ENCODE measurements around the gene CRACDL.
"Not testable (repeated sequence)": the region's sequence is repeated elsewhere in the genome, so short reads cannot be mapped to it uniquely, and the experiment has no call there.

Gene CRACDL

DNA sequence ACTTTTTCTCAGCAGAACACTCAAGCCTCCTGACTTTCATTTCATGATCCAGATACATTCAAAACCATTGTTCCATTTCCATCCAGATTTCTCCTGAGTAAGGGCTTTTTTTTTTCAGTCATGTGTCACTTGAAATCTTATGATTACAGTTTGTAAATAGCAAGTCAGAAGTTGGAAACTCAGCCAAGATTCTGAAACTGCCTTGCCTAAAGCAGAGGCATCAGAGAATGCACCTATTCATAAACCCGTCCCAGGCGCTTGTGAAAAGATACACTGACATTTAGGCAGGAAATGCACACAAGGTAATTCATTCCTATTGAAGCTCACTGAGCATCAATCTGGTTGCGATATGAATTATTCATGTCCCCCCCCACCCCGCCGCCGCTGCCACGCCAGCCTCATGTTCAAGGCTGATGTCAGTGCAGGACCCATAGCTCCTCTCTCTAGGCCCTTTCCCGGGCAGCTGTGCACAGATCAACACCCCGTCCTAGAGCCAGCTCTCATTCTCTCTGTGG lies 174.7 kb downstream of the CRACDL start:
- H3K9ac ChIP-seq (ENCODE audit: low read depth in 1 of 2, low read length in 2 of 2): no peak overlapping the region
- H3K27ac ChIP-seq (ENCODE audit: low read depth, low read length): no peak overlapping the region
- H3K36me3 ChIP-seq (ENCODE audit: control insufficient read depth in 1 of 2, insufficient read depth in 2 of 2, low read length in 2 of 2): no peaks in the 10 kb centered on the region
- H3K9me3 ChIP-seq (ENCODE audit: control insufficient read depth in 1 of 2, low read length in 2 of 2): no peaks in the 10 kb centered on the region
- H3K4me1 ChIP-seq (ENCODE audit: control insufficient read depth in 1 of 2, insufficient read depth in 2 of 2, low read length in 2 of 2): peaks cover 19 to 23% of the 10 kb centered on the region in 2 donors
- H3K27me3 ChIP-seq (ENCODE audit: control insufficient read depth in 1 of 2, insufficient read depth in 2 of 2, low read length in 2 of 2): no peaks in the 10 kb centered on the region
- H3K4me3 ChIP-seq (ENCODE audit: low read depth in 1 of 2, low read length in 2 of 2): no peak overlapping the region

DNA sequence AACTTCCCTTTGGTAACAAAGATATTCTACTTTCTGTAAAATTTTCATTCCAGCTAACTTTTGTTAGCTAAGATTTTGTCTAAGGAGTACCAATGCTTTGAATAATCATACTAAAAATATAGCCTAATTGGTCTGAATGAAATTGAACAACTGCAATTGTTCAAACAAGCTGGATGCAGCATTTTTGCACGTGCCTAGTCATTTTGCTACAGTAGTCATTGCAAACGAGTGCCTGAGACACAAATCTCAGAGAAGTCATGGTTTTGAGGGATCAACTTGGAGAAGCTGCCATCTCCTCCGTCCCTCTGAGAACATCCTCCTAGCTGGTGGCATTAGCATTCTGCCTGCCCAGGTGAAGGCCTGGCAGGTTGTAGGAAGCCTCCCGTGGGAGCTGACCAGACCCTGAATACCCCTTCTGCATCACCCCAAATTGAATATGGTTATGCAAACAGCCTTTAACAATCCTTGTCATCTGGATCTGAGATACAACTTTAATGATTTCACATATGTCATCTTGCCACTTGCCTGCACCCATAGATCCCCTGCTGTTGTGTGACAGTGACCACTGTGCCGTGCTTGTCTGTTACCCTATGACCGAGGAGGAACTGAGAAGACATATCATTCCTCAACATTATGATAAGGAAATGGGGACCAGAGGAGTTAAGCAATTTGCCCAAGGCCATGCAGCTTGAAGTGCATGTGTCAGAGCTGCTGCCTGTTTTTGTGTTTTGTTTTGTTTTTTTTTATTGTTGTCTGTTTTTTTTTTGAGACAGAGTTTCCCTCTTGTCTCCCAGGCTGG lies 176.0 kb downstream of the CRACDL start:
- Histone ChIP-seq H3K9ac (ENCODE audit: low read depth in 1 of 2, low read length in 2 of 2) (no peak overlapping the region), H3K27ac (ENCODE audit: low read depth, low read length) (no peak overlapping the region), H3K4me1 (ENCODE audit: control insufficient read depth in 1 of 2, insufficient read depth in 2 of 2, low read length in 2 of 2) (peaks cover 14 to 15% of the 10 kb centered on the region in 2 donors), H3K27me3 (ENCODE audit: control insufficient read depth in 1 of 2, insufficient read depth in 2 of 2, low read length in 2 of 2) (no peaks in the 10 kb centered on the region), H3K36me3 (ENCODE audit: control insufficient read depth in 1 of 2, insufficient read depth in 2 of 2, low read length in 2 of 2) (no peaks in the 10 kb centered on the region), H3K9me3 (ENCODE audit: control insufficient read depth in 1 of 2, low read length in 2 of 2) (no peaks in the 10 kb centered on the region), H3K4me3 (ENCODE audit: low read depth in 1 of 2, low read length in 2 of 2) (no peak overlapping the region)

DNA sequence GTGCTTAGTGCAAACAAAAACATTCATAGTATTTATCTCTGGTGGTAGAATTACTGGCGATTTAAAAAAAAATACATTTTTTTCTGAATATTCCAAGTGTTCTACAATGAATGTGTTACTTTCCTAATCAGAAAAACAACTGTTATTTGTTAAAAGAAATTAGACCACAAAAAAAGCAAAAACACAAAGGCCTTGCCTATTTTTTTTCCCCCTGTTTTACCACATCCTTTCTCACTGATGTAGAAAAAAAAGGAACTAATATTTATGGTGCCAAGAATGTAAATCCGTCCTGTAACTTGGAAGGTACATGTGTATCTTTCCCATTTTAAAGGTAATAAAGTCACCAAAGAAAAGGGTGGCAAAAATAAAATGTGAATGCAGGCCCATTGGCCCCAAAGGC lies 176.7 kb downstream of the CRACDL start:
- Histone ChIP-seq H3K36me3 (ENCODE audit: control insufficient read depth in 1 of 2, insufficient read depth in 2 of 2, low read length in 2 of 2) (no peaks in the 10 kb centered on the region), H3K9me3 (ENCODE audit: control insufficient read depth in 1 of 2, low read length in 2 of 2) (no peaks in the 10 kb centered on the region), H3K4me3 (ENCODE audit: low read depth in 1 of 2, low read length in 2 of 2) (no peak overlapping the region), H3K27ac (ENCODE audit: low read depth, low read length) (no peak overlapping the region), H3K9ac (ENCODE audit: low read depth in 1 of 2, low read length in 2 of 2) (no peak overlapping the region), H3K4me1 (ENCODE audit: control insufficient read depth in 1 of 2, insufficient read depth in 2 of 2, low read length in 2 of 2) (peaks cover 14 to 15% of the 10 kb centered on the region in 2 donors), H3K27me3 (ENCODE audit: control insufficient read depth in 1 of 2, insufficient read depth in 2 of 2, low read length in 2 of 2) (no peaks in the 10 kb centered on the region)

DNA sequence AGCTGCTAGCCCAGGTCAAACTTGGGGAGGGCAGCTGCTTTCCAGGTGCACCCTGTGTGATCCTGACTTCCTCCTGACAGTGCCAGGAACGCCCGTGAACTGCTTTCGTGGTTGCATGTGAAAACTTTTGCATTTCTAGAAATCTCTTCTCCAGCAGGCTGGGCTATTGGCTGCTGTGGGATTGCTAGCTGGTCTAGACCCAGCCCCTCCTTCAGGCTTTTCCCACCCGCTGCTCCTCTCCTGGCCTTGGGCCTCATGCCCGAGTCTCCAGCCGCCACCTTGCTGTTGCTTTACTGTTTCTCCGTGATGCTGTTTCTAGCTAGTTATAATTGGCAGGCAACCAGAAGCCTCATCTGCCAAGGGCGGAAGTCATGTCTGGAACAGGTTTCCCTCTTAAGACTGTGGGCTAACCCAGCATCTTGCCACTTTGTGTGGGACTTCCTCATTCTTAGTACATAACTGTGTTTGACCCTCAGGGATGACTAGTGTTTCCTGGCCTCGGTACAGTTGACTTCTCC lies 178.1 kb downstream of the CRACDL start:
- peak overlapping the region; percentile 18 to 53 for H3K4me3 ChIP-seq (ENCODE audit: low read depth in 1 of 2, low read length in 2 of 2)

DNA sequence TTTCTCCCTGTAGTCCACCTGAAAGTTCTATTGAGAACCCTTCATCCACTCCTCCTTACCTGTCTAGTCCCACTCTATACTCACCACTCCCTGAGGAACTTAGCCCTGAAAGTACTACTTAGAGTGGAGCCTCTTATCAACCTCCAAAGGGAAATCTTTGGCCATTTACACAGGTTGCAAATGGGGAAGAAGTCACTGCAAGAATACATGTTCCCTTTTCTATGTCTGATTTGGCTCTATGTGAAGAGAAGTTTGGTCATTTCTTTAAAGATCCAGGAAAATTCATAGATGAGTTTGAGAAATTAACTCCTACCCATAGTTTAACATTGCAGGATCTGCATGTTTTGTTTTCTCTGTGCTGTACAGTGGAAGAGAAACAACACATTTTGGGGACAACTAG lies 182.2 kb downstream of the CRACDL start:
- H3K9me3 ChIP-seq (ENCODE audit: control insufficient read depth in 1 of 2, low read length in 2 of 2): no peaks in the 10 kb centered on the region
- H3K36me3 ChIP-seq (ENCODE audit: control insufficient read depth in 1 of 2, insufficient read depth in 2 of 2, low read length in 2 of 2): no peaks in the 10 kb centered on the region
- H3K27ac ChIP-seq (ENCODE audit: low read depth, low read length): no peak overlapping the region
- no peak overlapping the region for H3K9ac ChIP-seq (ENCODE audit: low read depth in 1 of 2, low read length in 2 of 2)
- peaks cover 15% of the 10 kb centered on the region in 2 donors for H3K4me1 ChIP-seq (ENCODE audit: control insufficient read depth in 1 of 2, insufficient read depth in 2 of 2, low read length in 2 of 2)
- no peak overlapping the region for H3K4me3 ChIP-seq (ENCODE audit: low read depth in 1 of 2, low read length in 2 of 2)
- no peaks in the 10 kb centered on the region for H3K27me3 ChIP-seq (ENCODE audit: control insufficient read depth in 1 of 2, insufficient read depth in 2 of 2, low read length in 2 of 2)

More for the DNA sequence above, 178.1 kb downstream of the CRACDL start:
- H3K27ac ChIP-seq (ENCODE audit: low read depth, low read length): no peak overlapping the region
- H3K9ac ChIP-seq (ENCODE audit: low read depth in 1 of 2, low read length in 2 of 2): peak overlapping the region in 1 of 2 donors; percentile 28
- H3K27me3 ChIP-seq (ENCODE audit: control insufficient read depth in 1 of 2, insufficient read depth in 2 of 2, low read length in 2 of 2): no peaks in the 10 kb centered on the region
- no peaks in the 10 kb centered on the region for H3K36me3 ChIP-seq (ENCODE audit: control insufficient read depth in 1 of 2, insufficient read depth in 2 of 2, low read length in 2 of 2)
- peaks cover 14 to 15% of the 10 kb centered on the region in 2 donors for H3K4me1 ChIP-seq (ENCODE audit: control insufficient read depth in 1 of 2, insufficient read depth in 2 of 2, low read length in 2 of 2)
- no peaks in the 10 kb centered on the region for H3K9me3 ChIP-seq (ENCODE audit: control insufficient read depth in 1 of 2, low read length in 2 of 2)

DNA sequence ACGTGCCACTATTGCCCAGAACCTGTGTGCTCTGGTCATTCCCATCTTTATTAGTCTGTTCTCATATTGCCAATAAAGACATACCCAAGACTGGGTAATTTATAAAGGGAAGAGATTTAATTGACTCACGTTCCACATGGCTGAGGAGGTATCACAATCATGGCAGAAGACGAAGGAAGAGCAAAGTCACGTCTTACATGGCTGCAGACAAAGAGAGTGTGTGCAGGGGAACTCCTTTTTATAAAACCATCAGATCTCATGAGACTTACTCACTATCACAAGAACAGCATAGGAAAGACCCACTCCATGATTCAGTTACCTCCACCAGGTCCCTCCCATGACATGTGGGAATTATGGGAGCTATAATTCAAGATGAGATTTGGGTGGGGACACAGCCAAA lies 183.3 kb downstream of the CRACDL start:
- H3K27ac ChIP-seq (ENCODE audit: low read depth, low read length); H3K36me3 ChIP-seq (ENCODE audit: control insufficient read depth in 1 of 2, insufficient read depth in 2 of 2, low read length in 2 of 2); H3K27me3 ChIP-seq (ENCODE audit: control insufficient read depth in 1 of 2, insufficient read depth in 2 of 2, low read length in 2 of 2); H3K9ac ChIP-seq (ENCODE audit: low read depth in 1 of 2, low read length in 2 of 2); H3K9me3 ChIP-seq (ENCODE audit: control insufficient read depth in 1 of 2, low read length in 2 of 2); H3K4me3 ChIP-seq (ENCODE audit: low read depth in 1 of 2, low read length in 2 of 2): not testable (repeated sequence)
- H3K4me1 ChIP-seq (ENCODE audit: control insufficient read depth in 1 of 2, insufficient read depth in 2 of 2, low read length in 2 of 2): peaks cover 6 to 11% of the 10 kb centered on the region in 2 donors

DNA sequence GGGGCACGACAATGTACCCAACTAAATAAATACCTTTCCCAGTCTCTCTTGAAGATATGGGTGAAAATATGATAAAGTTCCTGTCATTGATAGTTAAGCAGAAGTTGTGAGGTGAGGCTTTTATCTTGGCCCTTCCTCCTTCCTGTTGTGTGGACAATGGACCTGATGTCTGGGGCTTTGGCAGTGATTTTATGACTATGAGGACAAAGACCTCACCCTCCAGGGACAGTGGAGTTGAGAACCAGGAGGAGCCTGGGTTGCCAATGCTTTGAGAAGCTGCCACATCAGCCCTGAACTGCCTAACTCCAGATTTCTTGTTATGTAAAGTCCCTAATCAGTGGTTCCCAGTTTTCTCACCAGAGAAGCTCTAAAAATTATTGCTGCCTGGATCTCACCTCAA lies 184.3 kb downstream of the CRACDL start:
- Histone ChIP-seq H3K4me1 (ENCODE audit: control insufficient read depth in 1 of 2, insufficient read depth in 2 of 2, low read length in 2 of 2) (peaks cover 0 to 3% of the 10 kb centered on the region in 2 donors), H3K4me3 (ENCODE audit: low read depth in 1 of 2, low read length in 2 of 2) (no peak overlapping the region), H3K9ac (ENCODE audit: low read depth in 1 of 2, low read length in 2 of 2) (no peak overlapping the region), H3K36me3 (ENCODE audit: control insufficient read depth in 1 of 2, insufficient read depth in 2 of 2, low read length in 2 of 2) (no peaks in the 10 kb centered on the region), H3K9me3 (ENCODE audit: control insufficient read depth in 1 of 2, low read length in 2 of 2) (no peaks in the 10 kb centered on the region), H3K27me3 (ENCODE audit: control insufficient read depth in 1 of 2, insufficient read depth in 2 of 2, low read length in 2 of 2) (no peaks in the 10 kb centered on the region), H3K27ac (ENCODE audit: low read depth, low read length) (no peak overlapping the region)

DNA sequence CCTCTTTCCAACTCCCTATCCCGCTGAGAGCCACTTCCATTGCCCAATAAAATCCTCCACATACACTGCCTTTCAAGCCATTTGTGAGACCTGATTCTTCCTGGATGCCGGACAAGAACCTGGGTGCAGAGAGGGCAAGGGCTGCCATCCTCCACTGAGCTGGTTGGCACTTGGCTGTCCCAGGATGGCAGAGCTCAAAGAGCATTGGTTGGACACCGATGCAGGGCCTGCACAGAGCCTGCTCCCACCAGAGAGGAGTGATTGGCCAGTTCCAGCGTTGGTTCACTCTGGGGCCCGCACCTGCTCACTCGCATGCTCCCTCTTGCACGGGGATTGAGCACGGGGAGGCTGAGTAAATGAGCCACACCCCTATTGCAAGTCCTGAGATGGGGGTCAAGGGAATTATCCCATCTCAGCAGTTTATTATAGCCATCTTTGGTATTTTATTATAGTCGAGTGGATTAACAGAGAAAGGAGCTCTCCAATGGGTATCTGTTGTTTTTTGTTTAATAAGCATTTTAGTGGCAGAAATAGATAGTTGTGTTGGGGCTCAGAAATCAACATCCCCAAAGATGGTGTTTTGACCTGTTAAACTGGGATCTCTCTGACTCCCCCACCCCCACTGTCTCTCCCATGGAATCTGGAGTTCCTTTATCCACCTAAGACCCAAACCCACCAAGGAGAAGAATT lies 185.3 kb downstream of the CRACDL start:
- Histone ChIP-seq H3K36me3 (ENCODE audit: control insufficient read depth in 1 of 2, insufficient read depth in 2 of 2, low read length in 2 of 2) (no peaks in the 10 kb centered on the region), H3K9me3 (ENCODE audit: control insufficient read depth in 1 of 2, low read length in 2 of 2) (no peaks in the 10 kb centered on the region), H3K27me3 (ENCODE audit: control insufficient read depth in 1 of 2, insufficient read depth in 2 of 2, low read length in 2 of 2) (no peaks in the 10 kb centered on the region), H3K9ac (ENCODE audit: low read depth in 1 of 2, low read length in 2 of 2) (no peak overlapping the region), H3K4me3 (ENCODE audit: low read depth in 1 of 2, low read length in 2 of 2) (no peak overlapping the region), H3K4me1 (ENCODE audit: control insufficient read depth in 1 of 2, insufficient read depth in 2 of 2, low read length in 2 of 2) (peaks cover 0 to 3% of the 10 kb centered on the region in 2 donors), H3K27ac (ENCODE audit: low read depth, low read length) (no peak overlapping the region)

DNA sequence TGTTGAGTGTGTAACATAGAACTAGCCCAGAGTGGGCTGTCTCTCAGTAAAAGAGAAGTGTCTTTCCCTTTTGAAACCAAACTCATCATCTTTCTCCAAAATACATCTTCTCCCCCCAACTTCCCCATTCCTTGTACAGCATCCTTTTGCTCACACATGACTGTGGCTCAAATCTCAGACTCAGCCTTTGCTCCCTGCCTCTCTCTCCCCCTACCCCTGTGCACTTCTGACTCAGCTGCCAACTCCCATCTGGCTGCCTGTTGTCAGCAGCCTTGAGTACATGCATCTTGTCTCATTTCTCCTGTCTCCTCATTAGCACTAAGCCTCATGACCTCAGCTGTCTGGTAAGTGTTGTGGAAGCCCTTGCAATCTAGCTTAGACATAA lies 187.0 kb downstream of the CRACDL start:
- Histone ChIP-seq H3K9ac (ENCODE audit: low read depth in 1 of 2, low read length in 2 of 2) (no peak overlapping the region), H3K36me3 (ENCODE audit: control insufficient read depth in 1 of 2, insufficient read depth in 2 of 2, low read length in 2 of 2) (no peaks in the 10 kb centered on the region), H3K4me3 (ENCODE audit: low read depth in 1 of 2, low read length in 2 of 2) (no peak overlapping the region), H3K4me1 (ENCODE audit: control insufficient read depth in 1 of 2, insufficient read depth in 2 of 2, low read length in 2 of 2) (peaks cover 5 to 7% of the 10 kb centered on the region in 2 donors), H3K9me3 (ENCODE audit: control insufficient read depth in 1 of 2, low read length in 2 of 2) (no peaks in the 10 kb centered on the region), H3K27me3 (ENCODE audit: control insufficient read depth in 1 of 2, insufficient read depth in 2 of 2, low read length in 2 of 2) (no peaks in the 10 kb centered on the region), H3K27ac (ENCODE audit: low read depth, low read length) (no peak overlapping the region)
